GM18505 (cell line): ENCODE measurements around the gene MAPK11.

ENCODE experiments used
- ATAC-seq: cut with Tn5 transposase; IDR thresholded peaks from one replicate; pipeline ENCODE4 v1.9.1; 2021; ENCODE audit not compliant: unreplicated experiment
- POLR2A ChIP-seq: IDR thresholded peaks from 4 replicates; pipeline ENCODE4 v1.6.1; 2011; ENCODE audit warnings: borderline replicate concordance; ENCODE audit not compliant: insufficient read depth, insufficient read length; ENCODE audit errors: extremely low read depth

Gene MAPK11

DNA sequence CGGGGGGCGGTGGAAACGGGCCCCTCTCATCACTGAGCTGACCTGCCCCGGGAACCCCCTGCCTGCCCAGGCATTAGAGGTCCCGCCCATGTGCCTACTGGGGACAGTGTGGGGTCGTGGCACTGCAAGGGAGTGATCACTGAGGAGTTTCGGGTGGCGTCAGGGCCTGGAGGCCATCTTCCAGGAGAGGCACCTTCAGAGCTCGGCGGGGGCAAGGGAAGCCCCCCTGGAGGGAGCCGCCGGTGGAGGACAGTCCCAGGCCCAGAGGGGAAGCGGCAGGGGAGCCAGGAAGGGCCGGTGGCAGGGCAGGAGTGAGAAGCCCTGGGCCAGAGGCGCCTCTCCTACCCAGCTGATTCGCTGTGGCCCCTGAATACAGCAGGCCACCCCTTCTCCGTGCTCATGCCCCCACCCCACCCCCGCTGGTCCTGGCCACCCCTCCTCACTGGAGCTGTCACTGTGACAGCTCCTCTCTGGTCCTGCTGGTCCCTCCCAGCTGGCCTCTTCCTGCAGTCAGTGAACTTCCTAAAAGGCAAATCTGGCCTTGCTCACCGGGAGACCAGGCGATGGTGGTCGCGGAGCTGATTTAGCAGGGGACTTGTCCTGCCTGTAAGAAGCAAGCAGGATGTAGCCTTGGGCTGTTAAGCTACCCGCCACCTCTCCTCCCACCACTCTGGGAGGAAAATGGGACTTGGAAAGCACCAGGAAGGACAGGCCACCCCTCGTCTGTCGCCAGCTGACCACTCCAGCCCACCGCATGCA is 2.0 kb upstream of the MAPK11 start:
- ATAC-seq = no peak
- no peak for TF ChIP-seq POLR2A

DNA sequence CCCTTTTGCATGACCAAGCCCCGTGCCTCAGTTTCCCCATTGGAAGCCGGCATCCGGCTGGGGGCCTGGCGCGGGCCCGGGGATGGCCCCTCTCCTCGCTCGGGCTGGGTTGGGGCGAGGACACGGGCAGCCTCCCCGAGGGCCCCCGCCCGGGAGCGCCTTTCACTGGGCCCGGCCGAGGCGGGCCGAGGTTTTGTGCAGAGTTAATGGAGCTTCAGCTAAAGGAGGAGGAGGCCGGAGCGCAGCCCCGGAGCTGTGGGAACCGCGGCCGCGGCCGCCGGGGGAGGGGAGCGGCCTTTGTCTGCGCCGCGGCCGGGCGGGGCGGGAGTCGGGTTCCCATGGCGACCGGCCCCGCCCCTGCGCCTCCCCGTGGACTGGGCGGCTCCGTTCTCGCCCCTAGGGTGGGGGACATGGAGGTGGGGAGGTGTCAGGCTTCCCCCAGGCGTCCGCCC is 1.4 kb upstream of the MAPK11 start:
- TF ChIP-seq POLR2A = no peak

DNA sequence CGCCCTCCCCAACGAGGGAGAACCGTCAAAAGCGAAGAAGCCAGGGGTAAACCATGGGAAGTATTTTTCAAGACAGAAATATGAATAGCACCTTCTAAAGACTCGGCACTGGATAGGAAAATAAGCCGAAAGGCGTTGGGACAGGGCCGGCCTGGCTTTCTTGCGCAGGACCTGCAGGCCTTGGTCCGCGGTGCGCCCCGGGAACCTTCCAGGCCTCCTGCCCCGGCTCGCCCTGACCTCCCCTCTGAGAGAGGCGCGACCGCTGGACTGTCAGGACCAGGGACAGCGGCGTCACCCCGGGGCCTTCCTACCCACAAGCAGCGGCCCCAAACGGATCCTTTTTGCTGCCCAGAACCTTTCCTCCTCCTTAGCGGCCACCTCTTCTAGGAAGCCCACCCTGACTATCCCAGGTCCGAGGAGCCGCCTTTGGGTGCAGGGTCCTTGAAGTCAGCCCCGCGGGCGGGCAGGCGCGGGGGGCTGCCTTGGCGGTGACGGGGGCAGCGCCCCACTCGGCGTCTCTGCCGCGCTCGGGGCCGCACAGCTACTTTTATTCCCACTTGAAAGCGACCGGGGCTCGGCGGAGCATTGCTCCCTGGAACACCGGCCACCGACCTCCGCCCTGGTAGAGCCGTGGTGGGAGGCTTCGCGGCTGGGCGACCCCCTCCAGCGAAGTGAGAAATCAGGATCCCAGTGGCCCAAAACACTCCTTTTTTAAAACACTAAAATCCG is 650 bp upstream of the MAPK11 start:
- no peak for TF ChIP-seq POLR2A
- ATAC-seq = no peak

More for the DNA sequence above, 1.4 kb upstream of the MAPK11 start:
- ATAC-seq = no peak

DNA sequence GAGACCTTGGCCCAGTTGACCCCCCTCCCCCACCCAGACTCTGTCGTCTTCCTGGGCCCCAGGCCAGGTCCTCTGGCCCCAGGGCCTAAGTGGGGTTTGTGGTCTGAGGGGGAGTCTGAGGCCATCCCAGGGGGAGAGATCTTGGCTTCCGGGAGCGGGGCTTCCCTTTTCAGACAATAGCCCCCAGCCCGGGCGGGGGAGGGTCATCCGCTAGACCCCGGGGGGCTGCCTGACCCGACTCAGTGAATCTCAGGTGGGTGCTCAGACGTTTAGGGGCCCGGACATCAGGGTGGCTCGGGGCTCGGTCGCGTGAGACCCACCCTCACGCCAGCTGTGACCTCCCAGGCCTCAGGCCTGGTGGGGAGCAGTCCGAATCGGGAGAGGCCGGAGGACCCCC is 609 bp downstream of the MAPK11 start:
- no peak for ATAC-seq
- TF ChIP-seq POLR2A = no peak

DNA sequence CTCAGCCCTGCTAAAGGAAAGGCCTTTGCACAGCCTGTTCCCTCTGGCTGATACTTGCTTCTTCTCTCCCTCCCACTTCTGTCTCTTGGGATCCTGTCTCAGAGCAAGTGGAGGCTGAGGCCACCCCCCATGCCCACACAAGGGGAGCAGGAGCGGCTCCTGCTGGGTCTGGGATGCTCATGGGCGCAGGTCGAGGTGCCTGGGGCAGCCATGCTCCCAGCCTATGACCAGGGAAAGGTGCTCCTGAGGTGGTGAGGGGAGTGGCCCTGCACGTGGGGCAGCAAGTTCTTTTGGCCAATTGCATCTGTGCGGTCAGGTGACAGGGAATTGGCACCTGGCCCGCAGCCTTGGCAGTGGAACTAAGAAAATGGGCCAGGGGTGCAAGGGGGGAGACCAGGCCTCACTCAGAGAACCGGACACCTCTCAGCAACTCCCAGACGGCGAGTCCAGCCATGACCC is 1.5 kb downstream of the MAPK11 start:
- no peak for TF ChIP-seq POLR2A
- no peak for ATAC-seq

DNA sequence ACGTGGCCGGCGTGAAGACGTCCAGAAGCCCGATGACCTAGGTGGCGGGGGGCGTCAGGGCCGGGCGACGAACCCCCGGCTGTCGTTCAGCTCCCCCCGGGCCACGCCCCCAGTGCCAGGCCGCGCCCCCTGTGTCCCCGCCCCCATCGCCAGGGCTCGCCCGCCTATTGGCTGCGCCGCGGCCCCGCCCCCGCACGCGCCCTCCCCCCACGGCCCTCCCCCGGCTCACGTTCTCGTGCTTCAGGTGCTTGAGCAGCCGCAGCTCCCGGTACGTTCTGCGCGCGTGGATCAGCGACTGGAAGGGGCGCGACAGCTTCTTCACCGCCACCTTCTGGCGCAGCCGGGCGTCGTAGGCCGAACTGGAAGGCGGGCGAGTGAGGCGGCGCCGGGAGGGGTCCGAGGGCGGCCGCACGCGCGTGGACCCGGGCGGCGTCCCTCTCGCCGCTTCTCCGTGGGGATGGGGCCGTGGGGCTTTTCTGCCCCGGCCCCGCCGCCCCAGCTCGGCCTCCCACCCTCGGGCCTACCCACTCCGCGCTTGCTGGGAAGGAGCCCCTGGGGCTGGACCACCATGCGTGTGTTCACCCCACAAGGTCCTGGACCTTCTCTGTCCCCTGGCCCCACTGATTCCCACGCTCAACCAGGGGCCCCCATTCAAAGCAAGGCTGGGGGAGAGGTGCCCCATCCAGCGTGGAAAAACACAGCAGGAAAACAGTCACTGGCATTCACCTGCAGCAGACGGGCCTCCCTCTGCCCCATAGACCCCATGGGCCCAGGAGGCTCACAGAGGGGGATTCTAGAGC is 2.4 kb downstream of the MAPK11 start:
- ATAC-seq = no peak
- TF ChIP-seq POLR2A = no peak

DNA sequence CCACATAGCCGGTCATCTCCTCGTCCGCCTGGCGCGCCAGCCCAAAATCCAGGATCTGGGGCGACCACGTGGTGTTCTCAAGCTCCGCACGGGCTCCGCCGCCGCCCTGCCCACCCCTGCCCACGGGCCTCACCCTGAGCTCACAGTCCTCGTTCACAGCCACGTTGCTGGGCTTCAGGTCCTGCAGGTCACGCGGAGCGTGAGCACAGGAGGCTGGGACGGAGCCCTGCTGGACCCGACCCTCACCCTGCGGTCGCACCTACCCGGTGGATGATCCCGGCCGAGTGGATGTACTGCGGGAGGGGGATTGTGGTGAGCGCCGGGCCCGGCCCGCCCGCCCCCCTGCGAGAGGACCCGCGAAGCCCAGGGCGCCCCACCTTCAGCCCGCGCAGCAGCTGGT is 3.2 kb downstream of the MAPK11 start:
- no peak for TF ChIP-seq POLR2A

DNA sequence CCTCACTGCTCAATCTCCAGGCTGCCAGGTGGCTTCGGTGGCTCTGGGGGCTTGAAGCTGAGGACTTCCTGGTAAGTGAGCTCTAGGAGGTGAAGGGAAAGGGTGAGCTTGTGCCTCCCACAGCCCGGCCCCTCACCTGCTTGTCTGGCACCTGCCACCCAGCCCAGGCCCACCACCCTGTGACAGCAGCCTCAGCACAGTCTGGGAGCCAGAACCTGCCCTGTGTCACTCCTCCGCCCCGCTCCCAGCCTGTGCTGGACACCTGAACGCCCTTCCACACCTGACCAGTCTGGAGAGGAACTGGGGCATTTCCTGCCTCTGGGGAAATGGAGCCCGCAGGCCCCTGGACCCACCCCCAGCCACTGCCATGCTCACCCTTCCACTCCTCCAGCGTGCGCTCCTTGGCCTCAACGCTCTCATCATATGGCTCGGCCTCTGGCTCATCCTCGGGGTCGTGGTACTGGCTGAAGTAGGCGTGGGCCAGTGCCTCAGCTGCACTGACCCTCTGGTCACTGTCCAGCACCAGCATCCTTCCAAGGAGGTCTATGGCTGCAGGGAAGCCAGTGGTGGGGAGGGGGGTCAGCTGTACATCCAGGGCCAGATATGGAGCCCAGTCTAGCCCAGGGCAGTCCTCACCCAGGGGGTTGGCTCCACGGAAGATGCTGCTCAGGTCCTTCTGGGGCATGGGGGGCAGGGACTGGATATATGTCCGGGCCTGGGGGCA is 5.1 kb downstream of the MAPK11 start:
- no peak for ATAC-seq
- no peak for TF ChIP-seq POLR2A

More for the DNA sequence above, 3.2 kb downstream of the MAPK11 start:
- ATAC-seq = no peak

DNA sequence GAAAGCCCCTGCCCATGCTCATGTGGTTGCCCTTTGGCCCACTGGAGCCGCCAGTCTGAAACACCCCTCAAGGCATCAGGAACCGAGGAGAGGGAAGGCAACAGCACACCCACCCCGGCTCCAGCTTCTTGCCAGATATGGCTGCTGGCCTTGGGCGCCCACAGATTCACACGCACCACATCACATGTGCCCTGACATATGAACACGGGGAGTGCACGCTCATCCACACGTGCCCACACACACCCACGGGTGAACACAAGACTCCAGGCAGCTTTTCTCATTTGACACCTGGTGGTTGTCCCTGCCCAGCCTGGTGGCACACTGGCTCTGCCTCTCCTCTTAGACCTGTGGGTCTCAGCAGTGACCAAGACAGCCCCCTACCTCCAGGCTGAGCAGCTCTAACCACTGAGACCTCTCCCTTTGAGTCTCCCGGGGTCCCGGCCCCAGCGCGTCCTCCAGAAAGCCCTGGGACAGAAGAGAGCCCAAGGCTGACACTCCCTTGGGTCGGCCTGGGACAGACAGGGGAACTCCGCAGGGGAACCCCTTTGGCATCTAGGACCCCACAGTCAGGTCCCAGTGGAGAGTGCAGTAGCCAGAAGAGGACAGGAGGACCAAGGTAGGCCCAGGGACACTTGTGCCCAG is 6.0 kb downstream of the MAPK11 start:
- TF ChIP-seq POLR2A = no peak
- ATAC-seq = no peak

DNA sequence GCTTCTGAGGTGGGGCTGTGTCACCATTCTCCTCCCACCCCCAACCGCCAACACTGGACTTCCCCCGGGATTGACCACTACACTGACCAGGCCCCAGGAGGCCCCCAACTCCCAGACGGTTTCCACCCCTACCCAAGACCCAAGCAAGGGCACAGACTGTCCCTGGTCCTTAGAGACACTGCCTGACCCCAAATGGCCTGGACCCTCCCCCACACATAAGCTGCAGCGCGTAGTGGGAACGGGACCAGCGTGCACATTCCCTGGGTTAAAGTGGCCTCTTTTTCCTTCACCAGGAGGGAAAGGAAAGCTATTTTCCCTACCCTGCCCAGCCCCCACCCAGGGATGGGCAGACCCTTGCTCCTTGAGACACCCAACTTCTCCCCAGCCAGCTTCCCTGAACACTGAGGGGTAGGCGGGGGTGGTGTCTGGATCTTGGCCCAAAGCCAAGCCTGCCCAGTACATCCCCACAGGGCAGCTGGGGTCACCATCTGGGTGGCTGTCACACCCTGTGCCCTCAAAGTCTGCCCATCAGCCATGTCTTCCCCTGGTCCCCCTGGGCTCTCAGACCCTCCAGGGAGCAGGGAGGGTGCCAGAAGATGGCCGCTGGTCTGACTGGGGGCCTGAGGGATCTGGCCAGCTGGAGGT is 7.1 kb downstream of the MAPK11 start:
- ATAC-seq = no peak
- TF ChIP-seq POLR2A = no peak

DNA sequence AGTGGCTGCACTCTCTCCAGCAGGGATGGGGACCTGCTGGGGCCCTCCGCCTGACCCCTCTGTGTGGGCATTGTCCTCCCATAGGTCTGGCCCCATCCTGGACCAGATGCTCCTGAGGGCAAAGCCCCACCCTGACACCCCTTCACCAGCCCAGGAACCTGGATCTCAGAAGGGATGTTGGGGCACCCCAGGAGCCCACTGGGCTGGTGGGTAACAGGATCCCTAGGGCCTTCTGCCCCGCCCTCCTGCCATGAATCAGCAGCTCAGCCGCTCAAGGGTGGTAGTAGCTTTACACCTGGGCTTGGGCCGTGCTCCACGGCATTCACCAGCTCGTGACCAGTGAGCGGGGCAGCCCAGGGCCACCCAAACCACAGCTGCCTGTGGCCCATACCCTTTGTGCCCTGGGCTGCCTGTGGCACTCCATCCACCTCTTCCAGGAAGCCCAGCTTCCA is 7.7 kb downstream of the MAPK11 start:
- no peak for TF ChIP-seq POLR2A
- no peak for ATAC-seq
